Smooth muscle cell (in vitro differentiated cells): ENCODE data around the gene HOTAIR. TPM values are rescaled to one million over a fixed set of nuclear protein-coding genes. Genes with fewer than 3 reads are reported as not detected.

Experiments
- DNase-seq: peaks from one replicate; lab custom pipeline; 2025; ENCODE audit not compliant: unreplicated experiment; lab: John Stamatoyannopoulos, UW
- H2AFZ ChIP-seq: fragments of 200-600 bp; sonication (generic); 2 replicates; pipeline ENCODE4 v1.6.0; 2016; ENCODE audit warnings: antibody characterized with exemption, low read depth, mild to moderate bottlenecking
- H3F3A ChIP-seq: fragments of 200-600 bp; sonication (generic); 2 replicates; pipeline ENCODE4 v1.6.0; 2017; ENCODE audit warnings: antibody characterized with exemption, low read depth
- H3K27ac ChIP-seq: fragments of 200-600 bp; sonication (generic); 2 replicates; pipeline ENCODE4 v1.5.1; 2016; ENCODE audit warnings: low read depth, mild to moderate bottlenecking
- H3K27me3 ChIP-seq: fragments of 200-600 bp; sonication (generic); 2 replicates; pipeline ENCODE4 v1.6.1; 2016; ENCODE audit warnings: low read depth, mild to moderate bottlenecking
- H3K36me3 ChIP-seq: fragments of 200-600 bp; sonication (generic); 2 replicates; pipeline ENCODE4 v1.5.1; 2016; ENCODE audit warnings: low read depth
- H3K4me1 ChIP-seq: fragments of 200-600 bp; sonication (generic); 2 replicates; pipeline ENCODE4 v1.5.1; 2016; ENCODE audit warnings: low read depth
- H3K4me2 ChIP-seq: fragments of 200-600 bp; sonication (generic); 2 replicates; pipeline ENCODE4 v1.6.0; 2016; ENCODE audit warnings: mild to moderate bottlenecking
- H3K4me3 ChIP-seq: fragments of 200-600 bp; sonication (generic); 2 replicates; pipeline ENCODE4 v1.5.1; 2016; ENCODE audit warnings: mild to moderate bottlenecking
- H3K79me2 ChIP-seq: fragments of 200-600 bp; sonication (generic); 2 replicates; pipeline ENCODE4 v1.6.0; 2016; ENCODE audit warnings: low read depth, mild to moderate bottlenecking
- H3K9ac ChIP-seq: fragments of 200-600 bp; sonication (generic); 2 replicates; pipeline ENCODE4 v1.6.0; 2016; ENCODE audit warnings: low read depth
- H3K9me3 ChIP-seq: fragments of 200-600 bp; sonication (generic); replicated peaks from 2 replicates; pipeline ENCODE4 v1.5.1; 2016; ENCODE audit warnings: low read depth
- H4K20me1 ChIP-seq: fragments of 200-600 bp; sonication (generic); 2 replicates; pipeline ENCODE4 v1.6.0; 2016; ENCODE audit warnings: low read depth
- WGBS: methylation state at CpG from one replicate; pipeline ENCODE4 v1.1.7; 2016; ENCODE audit warnings: low lambda C conversion rate; 5-methylcytosine and 5-hydroxymethylcytosine counted together
- polyA plus RNA-seq: library from polyadenylated mRNA; unstranded; fragments of >200 nt; fragmentation: Nextera tagmentation; extraction: Ambion mirVana; gene quantifications from 2 replicates; pipeline ENCODE4 v1.2.1, GENCODE V29; 2016
- total RNA-seq: library from RNA; depleted of rRNA; stranded (reverse); fragments of >200 nt; gene quantifications from 2 replicates; pipeline ENCODE4 v1.2.3, GENCODE V29; 2014
- TF ChIP-seq, protein P1 (sequence below): fragments of 200-600 bp; sonication (generic); IDR thresholded peaks from 2 replicates; pipeline ENCODE4 v1.5.1; 2017; ENCODE audit warnings: borderline replicate concordance, mild to moderate bottlenecking, antibody characterized with exemption; ENCODE audit not compliant: insufficient read depth, poor library complexity, severe bottlenecking

HOTAIR gene
- total and polyA plus RNA-seq, 2 experiments from 2014 or later: 0.43 TPM; not detected in 1

DNA sequence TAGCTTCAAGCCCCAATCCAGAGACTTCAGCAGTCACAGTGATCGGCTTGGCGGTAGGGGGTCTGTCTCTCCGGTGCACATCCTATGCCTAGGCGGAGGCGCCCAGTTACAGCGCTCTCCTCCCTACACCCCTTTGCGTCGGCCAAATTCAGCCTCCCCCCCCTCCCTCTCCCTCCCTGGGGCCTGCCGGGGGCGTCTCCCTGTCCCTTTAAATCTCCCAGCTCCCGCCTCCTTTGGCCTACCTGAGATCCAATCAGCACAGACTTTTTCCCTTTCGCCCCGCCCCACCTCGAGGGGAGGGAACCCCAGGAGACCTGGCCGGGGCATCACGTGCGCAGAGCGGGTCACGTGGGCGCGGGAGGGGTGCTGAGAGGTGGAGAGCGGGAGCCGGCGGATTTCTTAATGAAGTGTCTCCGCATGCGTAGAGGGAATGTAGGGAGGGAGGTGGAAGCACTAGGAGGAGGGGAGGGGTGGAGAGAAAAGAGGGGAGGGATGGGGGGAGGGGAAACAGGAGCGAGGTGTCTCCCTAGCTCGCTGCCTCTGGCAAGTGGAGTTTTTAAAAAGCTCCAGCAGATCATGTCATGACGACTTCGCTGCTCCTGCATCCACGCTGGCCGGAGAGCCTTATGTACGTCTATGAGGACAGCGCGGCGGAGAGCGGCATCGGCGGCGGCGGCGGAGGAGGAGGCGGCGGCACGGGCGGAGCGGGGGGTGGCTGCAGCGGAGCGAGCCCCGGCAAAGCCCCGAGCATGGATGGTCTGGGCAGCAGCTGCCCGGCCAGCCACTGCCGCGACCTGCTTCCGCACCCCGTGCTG lies 36.2 kb downstream of the HOTAIR start, which contains the start of gene HOXC13:
HOXC13 (plus strand) TSS at position 506 of the 815 bp plus-strand sequence; CDS start at position 582, 76 bp downstream.
- H3K4me3 ChIP-seq: peak within 1 kb of the TSS; percentile 42
- no peak within 1 kb of the TSS for H3K27ac ChIP-seq
- H3K36me3 ChIP-seq: no peaks in the 10 kb centered on the region
- H3K9me3 ChIP-seq: no peaks in the 10 kb centered on the region
- TF ChIP-seq, protein P1, sequence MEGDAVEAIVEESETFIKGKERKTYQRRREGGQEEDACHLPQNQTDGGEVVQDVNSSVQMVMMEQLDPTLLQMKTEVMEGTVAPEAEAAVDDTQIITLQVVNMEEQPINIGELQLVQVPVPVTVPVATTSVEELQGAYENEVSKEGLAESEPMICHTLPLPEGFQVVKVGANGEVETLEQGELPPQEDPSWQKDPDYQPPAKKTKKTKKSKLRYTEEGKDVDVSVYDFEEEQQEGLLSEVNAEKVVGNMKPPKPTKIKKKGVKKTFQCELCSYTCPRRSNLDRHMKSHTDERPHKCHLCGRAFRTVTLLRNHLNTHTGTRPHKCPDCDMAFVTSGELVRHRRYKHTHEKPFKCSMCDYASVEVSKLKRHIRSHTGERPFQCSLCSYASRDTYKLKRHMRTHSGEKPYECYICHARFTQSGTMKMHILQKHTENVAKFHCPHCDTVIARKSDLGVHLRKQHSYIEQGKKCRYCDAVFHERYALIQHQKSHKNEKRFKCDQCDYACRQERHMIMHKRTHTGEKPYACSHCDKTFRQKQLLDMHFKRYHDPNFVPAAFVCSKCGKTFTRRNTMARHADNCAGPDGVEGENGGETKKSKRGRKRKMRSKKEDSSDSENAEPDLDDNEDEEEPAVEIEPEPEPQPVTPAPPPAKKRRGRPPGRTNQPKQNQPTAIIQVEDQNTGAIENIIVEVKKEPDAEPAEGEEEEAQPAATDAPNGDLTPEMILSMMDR: no peak
- no peaks in the 10 kb centered on the region for H3K79me2 ChIP-seq
- DNase-seq: no peak
- no peak within 1 kb of the TSS for H3K9ac ChIP-seq
- WGBS: 5% methylated on average over 31 of the region's 56 CpGs
- H3K4me2 ChIP-seq: peak within 1 kb of the TSS; percentile 71
- H4K20me1 ChIP-seq: no peaks in the 10 kb centered on the region
- no peak within 1 kb of the TSS for H2AFZ ChIP-seq
- no peaks in the 10 kb centered on the region for H3F3A ChIP-seq
- H3K27me3 ChIP-seq: peaks cover 100% of the 10 kb centered on the region
- peaks cover 6% of the 10 kb centered on the region for H3K4me1 ChIP-seq

DNA sequence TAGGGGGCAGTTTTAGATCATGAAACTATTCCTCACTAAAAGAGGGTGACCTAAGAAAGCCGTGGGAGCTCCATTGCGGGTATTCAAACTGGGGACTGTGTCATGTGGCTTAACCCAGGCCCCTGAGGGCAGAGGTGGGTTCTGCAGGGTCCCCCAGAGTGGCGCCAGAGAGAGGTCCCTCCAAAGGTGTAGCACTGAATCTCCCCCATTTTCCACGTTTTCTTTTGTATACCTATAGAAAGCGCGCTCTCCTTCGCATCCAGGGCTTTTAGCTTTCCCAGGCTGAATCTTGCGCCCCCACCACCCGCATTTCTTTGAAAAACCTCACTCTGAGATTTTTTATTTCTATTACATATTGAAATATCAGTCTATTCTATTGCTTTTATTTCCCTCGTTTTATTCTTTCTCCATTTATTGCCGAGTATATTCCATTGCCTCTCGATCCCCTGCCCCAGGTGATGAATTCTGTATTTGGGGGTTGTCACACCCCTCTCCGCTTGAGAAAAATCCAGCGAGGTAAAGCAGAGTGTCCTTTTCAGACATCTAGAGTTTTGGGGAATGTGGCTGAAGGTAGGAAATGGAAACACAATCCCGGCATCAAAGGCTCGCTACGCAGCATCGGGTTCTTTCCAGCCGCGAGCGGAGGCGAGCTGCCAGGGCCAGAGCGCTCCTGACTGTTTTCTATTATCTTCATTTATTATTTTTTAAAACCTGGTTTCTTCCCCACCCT lies 37.0 kb downstream of the HOTAIR start:
- H3K4me3 ChIP-seq: peak overlapping the region; percentile 42
- no peaks in the 10 kb centered on the region for H3K9me3 ChIP-seq
- no peak overlapping the region for H3K9ac ChIP-seq
- TF ChIP-seq, protein P1: no peak
- no peak for DNase-seq
- no peak overlapping the region for H2AFZ ChIP-seq
- no peaks in the 10 kb centered on the region for H3K79me2 ChIP-seq
- peaks cover 100% of the 10 kb centered on the region for H3K27me3 ChIP-seq
- H3K4me2 ChIP-seq: peak overlapping the region; percentile 71
- WGBS: 35% methylated on average over 23 of the region's 23 CpGs
- no peaks in the 10 kb centered on the region for H4K20me1 ChIP-seq
- peaks cover 6% of the 10 kb centered on the region for H3K4me1 ChIP-seq
- no peaks in the 10 kb centered on the region for H3K36me3 ChIP-seq
- H3K27ac ChIP-seq: no peak overlapping the region
- no peaks in the 10 kb centered on the region for H3F3A ChIP-seq

DNA sequence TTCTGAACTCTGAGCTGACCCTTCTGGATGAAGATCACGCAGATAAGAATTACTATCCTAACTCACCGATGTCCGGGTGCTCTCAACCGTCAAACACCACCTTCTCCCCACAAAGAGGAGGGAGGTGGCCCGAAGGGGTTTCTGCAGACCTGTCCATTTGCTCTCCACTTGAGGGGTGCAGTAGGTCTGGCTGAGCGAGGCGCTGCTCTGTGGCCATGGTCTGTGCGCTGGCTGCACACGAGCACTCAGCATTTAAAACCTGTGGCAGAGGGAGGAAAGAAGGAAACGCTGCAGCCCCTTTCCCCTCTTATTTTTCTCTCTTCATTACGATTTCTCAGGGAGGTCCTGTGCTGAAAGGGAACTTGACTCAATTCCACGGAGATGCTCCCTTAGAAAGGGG lies 37.7 kb downstream of the HOTAIR start:
- Histone ChIP-seq H2AFZ (no peak overlapping the region), H4K20me1 (no peaks in the 10 kb centered on the region), H3K9me3 (no peaks in the 10 kb centered on the region), H3K4me2 (no peak overlapping the region), H3K27ac (no peak overlapping the region), H3F3A (no peaks in the 10 kb centered on the region), H3K4me3 (no peak overlapping the region), H3K9ac (no peak overlapping the region), H3K79me2 (no peaks in the 10 kb centered on the region), H3K4me1 (peaks cover 6% of the 10 kb centered on the region), H3K36me3 (no peaks in the 10 kb centered on the region), H3K27me3 (peaks cover 100% of the 10 kb centered on the region)
- TF ChIP-seq, protein P1: no peak
- no peak for DNase-seq
- WGBS: 46% methylated on average over 12 of the region's 12 CpGs
